NB4 (cell line): ENCODE data around the gene FHDC1.

Source experiments
- POLR2A ChIP-seq: IDR thresholded peaks from 2 replicates; pipeline ENCODE4 v1.6.1; 2011; ENCODE audit warnings: mild to moderate bottlenecking; ENCODE audit not compliant: insufficient read length; ENCODE audit errors: extremely low read depth
- TF ChIP-seq, protein P1 (sequence below): IDR thresholded peaks from one replicate; pipeline ENCODE4 v1.5.1; 2012; ENCODE audit warnings: low read depth, low read length

DNA sequence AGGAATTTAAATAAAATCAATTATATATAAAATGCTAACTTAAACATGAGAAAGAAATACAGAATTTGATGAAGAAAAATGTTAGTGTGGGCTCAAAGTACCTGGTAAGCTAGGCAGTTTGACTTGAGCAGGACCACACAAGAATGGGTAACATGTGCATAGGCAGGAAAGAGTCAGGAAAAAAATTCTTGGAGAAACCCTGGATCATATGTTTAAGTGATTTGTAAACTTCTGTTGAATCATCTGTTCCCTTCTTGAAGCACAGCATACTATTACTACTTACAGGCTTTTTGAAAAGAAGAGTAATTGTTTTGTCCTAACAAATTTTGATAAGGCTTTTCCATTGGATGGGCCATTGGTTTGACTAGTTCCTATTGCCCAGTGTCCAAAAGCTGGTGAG, 37.5 kb upstream of the FHDC1 start:
- TF ChIP-seq POLR2A = no peak
- TF ChIP-seq, protein P1, sequence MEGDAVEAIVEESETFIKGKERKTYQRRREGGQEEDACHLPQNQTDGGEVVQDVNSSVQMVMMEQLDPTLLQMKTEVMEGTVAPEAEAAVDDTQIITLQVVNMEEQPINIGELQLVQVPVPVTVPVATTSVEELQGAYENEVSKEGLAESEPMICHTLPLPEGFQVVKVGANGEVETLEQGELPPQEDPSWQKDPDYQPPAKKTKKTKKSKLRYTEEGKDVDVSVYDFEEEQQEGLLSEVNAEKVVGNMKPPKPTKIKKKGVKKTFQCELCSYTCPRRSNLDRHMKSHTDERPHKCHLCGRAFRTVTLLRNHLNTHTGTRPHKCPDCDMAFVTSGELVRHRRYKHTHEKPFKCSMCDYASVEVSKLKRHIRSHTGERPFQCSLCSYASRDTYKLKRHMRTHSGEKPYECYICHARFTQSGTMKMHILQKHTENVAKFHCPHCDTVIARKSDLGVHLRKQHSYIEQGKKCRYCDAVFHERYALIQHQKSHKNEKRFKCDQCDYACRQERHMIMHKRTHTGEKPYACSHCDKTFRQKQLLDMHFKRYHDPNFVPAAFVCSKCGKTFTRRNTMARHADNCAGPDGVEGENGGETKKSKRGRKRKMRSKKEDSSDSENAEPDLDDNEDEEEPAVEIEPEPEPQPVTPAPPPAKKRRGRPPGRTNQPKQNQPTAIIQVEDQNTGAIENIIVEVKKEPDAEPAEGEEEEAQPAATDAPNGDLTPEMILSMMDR = no peak
